WERI-Rb-1 (cell line): ENCODE results near the gene USH1C.
A peak's percentile ranks its signal among the peaks of the same experiment; 100 is the strongest.

ENCODE experiments used
- DNase-seq: peaks from one replicate; pipeline ENCODE4 v3.0.0-alpha.2; 2020
- H3K27ac ChIP-seq: fragments of 250-450 bp; sonication (Bioruptor Pico); 2 replicates; pipeline ENCODE4 v1.5.1; 2020; ENCODE audit warnings: mild to moderate bottlenecking, moderate library complexity
- H3K27me3 ChIP-seq: fragments of 250-450 bp; sonication (Bioruptor Pico); 2 replicates; pipeline ENCODE4 v1.5.1; 2021; ENCODE audit warnings: mild to moderate bottlenecking, low read depth, moderate library complexity; ENCODE audit not compliant: insufficient read depth, severe bottlenecking
- H3K36me3 ChIP-seq: fragments of 250-450 bp; sonication (Bioruptor Pico); 2 replicates; pipeline ENCODE4 v1.5.1; 2020; ENCODE audit warnings: mild to moderate bottlenecking, moderate library complexity
- H3K4me3 ChIP-seq: 2 replicates; pipeline ENCODE4 v1.5.1; 2011; ENCODE audit warnings: low read depth, mild to moderate bottlenecking, control low read depth, low read length
- H3K9me3 ChIP-seq: fragments of 250-450 bp; sonication (Bioruptor Pico); 2 replicates; pipeline ENCODE4 v1.5.1; 2021; ENCODE audit warnings: mild to moderate bottlenecking, moderate library complexity; ENCODE audit not compliant: severe bottlenecking
- TF ChIP-seq, protein P1 (sequence below): IDR thresholded peaks from 2 replicates; pipeline ENCODE4 v1.5.1; 2011; ENCODE audit warnings: low read depth, mild to moderate bottlenecking, control low read depth, inconsistent platforms, low read length

The USH1C gene

DNA sequence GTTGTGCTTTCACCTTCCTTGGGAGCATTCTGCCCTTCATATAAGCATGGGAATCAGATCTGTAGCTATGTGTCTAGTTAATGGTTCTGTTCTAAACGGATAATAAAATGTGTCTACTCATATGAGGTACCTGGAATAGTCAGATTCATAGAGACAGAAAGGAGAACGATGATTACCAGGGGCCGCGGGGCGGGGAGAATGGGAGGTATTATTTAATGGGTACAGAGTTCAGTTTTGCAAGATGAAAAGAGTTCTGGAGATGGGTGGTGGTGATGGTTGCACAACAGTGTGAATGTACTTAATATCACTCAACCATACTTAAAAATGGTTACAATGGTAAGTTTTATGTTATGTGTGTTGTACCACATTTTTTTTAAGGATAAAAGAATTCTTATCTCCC is 57.6 kb downstream of the USH1C start:
- no peaks in the 10 kb centered on the region for H3K36me3 ChIP-seq
- no peak overlapping the region for H3K4me3 ChIP-seq
- DNase-seq, result no peak
- TF ChIP-seq, protein P1, sequence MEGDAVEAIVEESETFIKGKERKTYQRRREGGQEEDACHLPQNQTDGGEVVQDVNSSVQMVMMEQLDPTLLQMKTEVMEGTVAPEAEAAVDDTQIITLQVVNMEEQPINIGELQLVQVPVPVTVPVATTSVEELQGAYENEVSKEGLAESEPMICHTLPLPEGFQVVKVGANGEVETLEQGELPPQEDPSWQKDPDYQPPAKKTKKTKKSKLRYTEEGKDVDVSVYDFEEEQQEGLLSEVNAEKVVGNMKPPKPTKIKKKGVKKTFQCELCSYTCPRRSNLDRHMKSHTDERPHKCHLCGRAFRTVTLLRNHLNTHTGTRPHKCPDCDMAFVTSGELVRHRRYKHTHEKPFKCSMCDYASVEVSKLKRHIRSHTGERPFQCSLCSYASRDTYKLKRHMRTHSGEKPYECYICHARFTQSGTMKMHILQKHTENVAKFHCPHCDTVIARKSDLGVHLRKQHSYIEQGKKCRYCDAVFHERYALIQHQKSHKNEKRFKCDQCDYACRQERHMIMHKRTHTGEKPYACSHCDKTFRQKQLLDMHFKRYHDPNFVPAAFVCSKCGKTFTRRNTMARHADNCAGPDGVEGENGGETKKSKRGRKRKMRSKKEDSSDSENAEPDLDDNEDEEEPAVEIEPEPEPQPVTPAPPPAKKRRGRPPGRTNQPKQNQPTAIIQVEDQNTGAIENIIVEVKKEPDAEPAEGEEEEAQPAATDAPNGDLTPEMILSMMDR, result no peak
- no peaks in the 10 kb centered on the region for H3K27me3 ChIP-seq
- H3K27ac ChIP-seq, result no peak overlapping the region
- H3K9me3 ChIP-seq, result peaks cover 5% of the 10 kb centered on the region

DNA sequence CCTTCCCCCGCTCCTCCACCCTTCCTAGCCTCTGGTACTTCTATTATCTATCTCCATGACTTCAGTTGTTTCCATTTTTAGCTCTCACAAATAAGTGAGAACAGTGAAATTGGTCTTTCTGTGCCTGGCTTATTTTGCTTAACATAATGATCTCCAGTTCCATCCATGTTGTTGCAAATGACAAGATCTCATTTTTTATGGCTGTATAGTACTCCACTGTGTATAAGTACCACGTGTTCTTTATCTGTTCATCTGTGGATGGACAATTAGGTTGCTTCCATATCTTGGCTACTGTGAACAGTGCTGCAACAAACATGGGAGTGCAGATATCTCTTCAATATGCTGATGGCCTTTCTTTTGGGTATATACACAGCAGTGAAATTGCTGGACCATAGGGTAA is 60.7 kb downstream of the USH1C start:
- TF ChIP-seq, protein P1, result no peak

DNA sequence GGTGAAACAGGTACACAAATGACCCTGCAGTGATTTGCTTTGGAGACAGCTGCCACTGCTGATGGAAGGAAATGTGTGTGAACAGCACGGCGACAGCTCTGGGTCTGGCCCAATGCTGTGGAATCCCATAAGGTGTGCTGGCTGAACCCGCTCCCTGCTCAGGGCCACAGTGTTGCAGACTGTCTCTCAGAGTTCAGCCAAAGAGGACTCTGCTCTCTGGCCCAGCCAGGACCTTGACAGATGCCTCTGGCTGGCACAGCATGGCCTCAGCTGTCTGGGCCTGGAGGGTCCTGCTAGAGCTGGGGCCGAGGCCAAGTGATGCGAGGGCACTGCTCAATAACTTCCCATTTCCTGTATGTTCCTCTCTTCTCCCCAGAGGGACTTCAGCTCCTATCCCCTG is 62.3 kb downstream of the USH1C start:
- Histone ChIP-seq H3K4me3 (no peak overlapping the region), H3K27me3 (no peaks in the 10 kb centered on the region), H3K9me3 (peaks cover 5% of the 10 kb centered on the region), H3K36me3 (no peaks in the 10 kb centered on the region), H3K27ac (no peak overlapping the region)
- no peak for DNase-seq
- TF ChIP-seq, protein P1, result no peak

More for the DNA sequence above, 60.7 kb downstream of the USH1C start:
- Histone ChIP-seq H3K36me3 (no peaks in the 10 kb centered on the region), H3K4me3 (no peak overlapping the region), H3K9me3 (peaks cover 5% of the 10 kb centered on the region), H3K27ac (no peak overlapping the region), H3K27me3 (no peaks in the 10 kb centered on the region)
- no peak for DNase-seq

DNA sequence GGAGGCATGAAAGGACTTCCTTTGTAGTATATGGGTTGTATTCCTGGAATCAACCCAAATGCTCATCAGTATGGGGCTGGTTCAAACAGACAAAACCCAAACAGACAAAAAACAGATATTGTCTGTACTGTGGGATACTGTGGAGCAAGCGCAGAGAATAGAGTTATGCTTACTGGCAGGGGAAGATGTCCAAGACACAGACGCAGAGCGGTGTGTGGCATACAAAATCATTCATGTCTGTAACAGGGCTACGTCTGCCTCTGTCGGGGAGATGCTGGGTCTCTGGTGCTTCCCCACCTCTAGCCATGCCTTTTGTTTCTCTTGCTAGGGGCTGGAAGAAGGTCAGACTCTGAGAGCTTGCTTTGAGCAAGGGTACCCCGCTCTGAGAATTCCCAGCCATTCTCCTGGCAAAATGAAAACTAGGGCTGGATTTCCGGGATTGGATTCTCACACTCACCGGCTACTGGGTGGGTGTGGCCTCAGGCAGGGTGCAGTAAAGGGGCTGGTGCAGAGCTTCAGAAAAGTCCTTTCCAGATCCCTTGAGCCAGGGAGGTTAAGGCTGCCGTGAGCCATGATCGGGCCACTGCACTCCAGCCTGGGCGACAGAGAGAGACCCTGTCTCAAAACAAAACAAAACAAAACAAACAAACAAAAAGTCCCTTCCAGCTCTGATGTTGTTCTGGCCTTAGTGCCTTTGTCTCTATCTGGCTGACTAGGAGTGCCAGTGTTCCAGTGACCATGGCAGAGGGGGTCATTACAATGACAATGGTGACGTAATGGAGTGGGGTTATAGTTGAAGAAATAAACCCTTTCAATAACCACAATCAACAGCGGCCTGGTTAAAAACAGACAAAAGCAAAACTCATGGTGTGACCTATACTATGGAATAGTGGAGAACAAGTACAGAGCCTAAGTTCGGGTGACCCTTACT is 64.7 kb downstream of the USH1C start:
- H3K9me3 ChIP-seq, result peaks cover 5% of the 10 kb centered on the region
- H3K36me3 ChIP-seq, result peaks cover 3% of the 10 kb centered on the region
- DNase-seq, result peak; percentile 82
- no peak overlapping the region for H3K27ac ChIP-seq
- no peak overlapping the region for H3K4me3 ChIP-seq
- TF ChIP-seq, protein P1, result no peak
- no peaks in the 10 kb centered on the region for H3K27me3 ChIP-seq

DNA sequence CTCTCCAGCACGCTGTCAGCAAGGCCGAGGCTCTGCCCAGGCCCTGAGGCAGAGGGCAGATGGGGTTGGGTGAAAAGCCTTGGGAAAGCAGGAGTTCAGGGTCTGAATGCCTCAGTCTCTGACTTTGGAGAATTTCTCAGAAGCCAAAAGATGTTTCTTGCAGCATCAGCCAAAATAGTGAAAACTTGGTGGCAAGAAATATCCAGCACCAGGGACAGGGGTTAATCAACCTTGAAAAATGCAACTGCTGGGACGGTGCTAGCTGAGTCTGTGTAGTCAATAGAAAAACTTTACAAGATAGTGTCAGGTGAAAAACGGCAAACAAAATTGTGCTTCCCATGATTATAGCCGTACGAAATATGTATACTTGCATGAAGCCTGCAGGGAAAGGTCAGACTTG is 66.1 kb downstream of the USH1C start:
- Histone ChIP-seq H3K27me3 (no peaks in the 10 kb centered on the region), H3K9me3 (no peaks in the 10 kb centered on the region), H3K36me3 (peaks cover 9% of the 10 kb centered on the region), H3K27ac (no peak overlapping the region), H3K4me3 (no peak overlapping the region)
- TF ChIP-seq, protein P1, result no peak
- no peak for DNase-seq
